GM13977 (cell line): Measurements from ENCODE around the gene WAC.

Source experiments
- DNase-seq: peaks from one replicate; pipeline ENCODE4 v3.0.0; 2012; ENCODE audit warnings: low spot score
- CTCF ChIP-seq: IDR thresholded peaks from 2 replicates; pipeline ENCODE4 v1.5.1; 2012; ENCODE audit warnings: mild to moderate bottlenecking, control low read depth; ENCODE audit not compliant: insufficient read depth; ENCODE audit errors: extremely low read depth, missing control alignments
- in situ Hi-C: fragments of 300-500 bp; cut with MboI; formaldehyde crosslinking; loops from one replicate; pipeline ENCODE4 v1.12.0; 2022; ENCODE audit warnings: low sequenced_read_pairs, low pct_unique_long_range_greater_than_20kb, mixed read lengths, inconsistent platforms; ENCODE audit not compliant: unreplicated experiment

WAC gene

GRCh38 chr10:28533571-28534304 lies 820 bp downstream of the WAC start:
- in situ Hi-C loops = no loop called here
- peak; percentile 67 for DNase-seq
- TF ChIP-seq CTCF = no peak

GRCh38 chr10:28535846-28536245 lies 2.9 kb downstream of the WAC start:
- in situ Hi-C loops = no loop called here
- no peak for DNase-seq
- TF ChIP-seq CTCF = no peak

GRCh38 chr10:28538595-28538994 lies 5.7 kb downstream of the WAC start:
- no peak for DNase-seq
- in situ Hi-C loops = no loop called here

GRCh38 chr10:28540145-28540544 lies 7.2 kb downstream of the WAC start:
- in situ Hi-C loops = no loop called here
- DNase-seq = no peak
- TF ChIP-seq CTCF = no peak

More at GRCh38 chr10:28538595-28538994, 5.7 kb downstream of the WAC start:
- TF ChIP-seq CTCF = no peak

GRCh38 chr10:28541717-28542365 lies 8.9 kb downstream of the WAC start:
- no peak for DNase-seq
- in situ Hi-C loops = no loop called here
- TF ChIP-seq CTCF = no peak

GRCh38 chr10:28542728-28543127 lies 9.8 kb downstream of the WAC start:
- DNase-seq = no peak
- in situ Hi-C loops = no loop called here
- TF ChIP-seq CTCF = no peak

GRCh38 chr10:28544058-28544457 lies 11.1 kb downstream of the WAC start:
- no peak for DNase-seq
- in situ Hi-C loops = no loop called here
- TF ChIP-seq CTCF = no peak
